PC-9 (cell line): Measurements from ENCODE around the gene AP1G2.

ENCODE experiments used
- CTCF ChIP-seq: fragments of 200-600 bp; sonication (generic); conservative IDR thresholded peaks from 2 replicates; pipeline ENCODE4 v1.6.1; 2017; ENCODE audit warnings: mixed run types, antibody characterized with exemption, mild to moderate bottlenecking, moderate library complexity
- EZH2 ChIP-seq: fragments of 200-600 bp; sonication (generic); IDR thresholded peaks from 2 replicates; pipeline ENCODE4 v1.8.0; 2017; ENCODE audit warnings: antibody characterized with exemption, low read depth

GRCh38 chr14:23547924-23548323 lies 19.7 kb downstream of the AP1G2 start:
- TF ChIP-seq CTCF (no peak), EZH2 (no peak)
